Fibroblast of lung (primary cell): ENCODE results near the gene COPG1. TPM values are rescaled to one million over a fixed set of nuclear protein-coding genes. Genes with fewer than 3 reads are reported as not detected.

Experiments used
- DNase-seq, 2 donors: peaks; one replicate each; pipeline versions ENCODE4 v3.0.0 to v3.0.0-alpha.2; 2010; ENCODE audit warnings: low read depth in 2 of 2
- H2AFZ ChIP-seq: 2 replicates; pipeline ENCODE4 v1.5.1; 2012; ENCODE audit warnings: low read length, control low read depth, inconsistent platforms
- H3K27ac ChIP-seq: 2 replicates; pipeline ENCODE4 v1.5.1; 2011; ENCODE audit warnings: low read length, control low read depth; ENCODE audit not compliant: insufficient read depth
- H3K27me3 ChIP-seq: 2 replicates; pipeline ENCODE4 v1.5.1; 2011; ENCODE audit warnings: mild to moderate bottlenecking, low read length; ENCODE audit not compliant: control insufficient read depth, insufficient read depth
- H3K36me3 ChIP-seq: 2 replicates; pipeline ENCODE4 v1.5.1; 2011; ENCODE audit warnings: low read length; ENCODE audit not compliant: control insufficient read depth, insufficient read depth
- H3K4me1 ChIP-seq: 2 replicates; pipeline ENCODE4 v1.5.1; 2011; ENCODE audit warnings: low read length; ENCODE audit not compliant: control insufficient read depth, insufficient read depth; ENCODE audit errors: extremely low read depth
- H3K4me2 ChIP-seq: 2 replicates; pipeline ENCODE4 v1.5.1; 2011; ENCODE audit warnings: low read length, control low read depth; ENCODE audit not compliant: insufficient read depth; ENCODE audit errors: extremely low read depth
- H3K4me3 ChIP-seq, 4 experiments: fragments of 200-600 bp in 1 of 4; sonication (generic) in 1 of 4; replicated peaks in 1 of 4; 2 replicates each; pipeline ENCODE4 v1.5.1; 2011 to 2016; ENCODE audit warnings: low read length in 4 of 4, low read depth in 3 of 4, mild to moderate bottlenecking in 3 of 4, control low read depth in 2 of 4, inconsistent platforms in 1 of 4, mixed read lengths in 1 of 4; ENCODE audit not compliant: insufficient read depth in 1 of 4; ENCODE audit errors: control extremely low read depth in 1 of 4
- H3K79me2 ChIP-seq: 2 replicates; pipeline ENCODE4 v1.5.1; 2012; ENCODE audit warnings: mild to moderate bottlenecking, low read length, inconsistent platforms; ENCODE audit not compliant: control insufficient read depth, insufficient read depth
- H3K9ac ChIP-seq: 2 replicates; pipeline ENCODE4 v1.5.1; 2011; ENCODE audit warnings: mild to moderate bottlenecking, low read length, control low read depth; ENCODE audit not compliant: insufficient read depth
- H3K9me3 ChIP-seq: 2 replicates; pipeline ENCODE4 v1.5.1; 2012; ENCODE audit warnings: low read depth, low read length; ENCODE audit not compliant: control insufficient read depth, insufficient read depth
- H4K20me1 ChIP-seq: 2 replicates; pipeline ENCODE4 v1.5.1; 2011; ENCODE audit warnings: low read length; ENCODE audit not compliant: control insufficient read depth, insufficient read depth; ENCODE audit errors: extremely low read depth
- CTCF ChIP-seq, 2 donors: IDR thresholded peaks in 1 of 2; conservative IDR thresholded peaks in 1 of 2; 1 replicate in 1 of 2; 2 replicates in 1 of 2; pipeline ENCODE4 v1.5.1; 2011 to 2012; ENCODE audit warnings: low read length in 2 of 2, control low read depth in 1 of 2, inconsistent platforms in 1 of 2, low read depth in 1 of 2, mild to moderate bottlenecking in 1 of 2
- EZH2 ChIP-seq: IDR thresholded peaks from 2 replicates; pipeline ENCODE4 v1.5.1; 2012; ENCODE audit warnings: low read length, control low read depth, mild to moderate bottlenecking; ENCODE audit errors: missing control alignments
- polyA plus RNA-seq, 2 donors: library from polyadenylated mRNA; depleted of rRNA in 1 of 2; stranded (reverse) in 1 of 2; unstranded in 1 of 2; fragments of >200 nt; gene quantifications; 2 replicates each; pipeline ENCODE4 v1.2.1, GENCODE V29; 2011 to 2012; ENCODE audit warnings: missing spikeins in 1 of 2
- total RNA-seq: library from RNA; depleted of rRNA; stranded (reverse); fragments of >200 nt; gene quantifications from 2 replicates; pipeline ENCODE4 v1.2.1, GENCODE V29; 2014

The COPG1 gene
- total and polyA plus RNA-seq, 2 donors (not counting 1 experiment from before 2014, with no cell fraction given): 257 to 306 TPM

- H3K9ac ChIP-seq: no peak overlapping the region
- H3K79me2 ChIP-seq: no peaks in the 10 kb centered on the region
- no peak for TF ChIP-seq EZH2
- TF ChIP-seq CTCF (conservative IDR thresholded peaks at IDR 0.05 in 1 of 2, IDR thresholded peaks at IDR 0.05 in 1 of 2; ENCODE audit: low read depth in 1 of 2, low read length in 2 of 2): no peak
- no peak overlapping the region for H3K4me2 ChIP-seq
- H3K36me3 ChIP-seq: peaks cover 43% of the 10 kb centered on the region
- no peak for DNase-seq
- no peaks in the 10 kb centered on the region for H3K27me3 ChIP-seq
- no peak overlapping the region for H3K27ac ChIP-seq
- no peak overlapping the region for H3K4me3 ChIP-seq
- no peak overlapping the region for H2AFZ ChIP-seq
- no peaks in the 10 kb centered on the region for H4K20me1 ChIP-seq
- no peaks in the 10 kb centered on the region for H3K9me3 ChIP-seq
- peaks cover 3% of the 10 kb centered on the region for H3K4me1 ChIP-seq
Measured at GRCh38 chr3:129266651-129267050, 17.2 kb downstream of the COPG1 start.

GRCh38 chr3:129268396-129268795 lies 19.0 kb downstream of the COPG1 start:
- H3K27ac ChIP-seq: no peak overlapping the region
- H3K79me2 ChIP-seq: no peaks in the 10 kb centered on the region

GRCh38 chr3:129271674-129272073 lies 22.3 kb downstream of the COPG1 start:
- H3K9ac ChIP-seq: no peak overlapping the region
- H3K9me3 ChIP-seq: no peaks in the 10 kb centered on the region
- H3K79me2 ChIP-seq: no peaks in the 10 kb centered on the region
- peaks cover 38% of the 10 kb centered on the region for H3K36me3 ChIP-seq
- no peak overlapping the region for H3K4me2 ChIP-seq
- H3K27ac ChIP-seq: no peak overlapping the region
- H3K27me3 ChIP-seq: no peaks in the 10 kb centered on the region
- no peak overlapping the region for H2AFZ ChIP-seq
- H4K20me1 ChIP-seq: no peaks in the 10 kb centered on the region
- H3K4me3 ChIP-seq: no peak overlapping the region
- TF ChIP-seq EZH2: no peak
- TF ChIP-seq CTCF (conservative IDR thresholded peaks at IDR 0.05 in 1 of 2, IDR thresholded peaks at IDR 0.05 in 1 of 2; ENCODE audit: low read depth in 1 of 2, low read length in 2 of 2): no peak
- no peaks in the 10 kb centered on the region for H3K4me1 ChIP-seq
- DNase-seq: no peak

More at GRCh38 chr3:129268396-129268795, 19.0 kb downstream of the COPG1 start:
- H3K4me3 ChIP-seq: no peak overlapping the region
- H3K9me3 ChIP-seq: no peaks in the 10 kb centered on the region
- peaks cover 3% of the 10 kb centered on the region for H3K4me1 ChIP-seq
- DNase-seq: no peak
- H4K20me1 ChIP-seq: no peaks in the 10 kb centered on the region
- peaks cover 44% of the 10 kb centered on the region for H3K36me3 ChIP-seq
- no peak overlapping the region for H2AFZ ChIP-seq
- no peaks in the 10 kb centered on the region for H3K27me3 ChIP-seq
- no peak overlapping the region for H3K9ac ChIP-seq
- no peak overlapping the region for H3K4me2 ChIP-seq
- no peak for TF ChIP-seq CTCF (conservative IDR thresholded peaks at IDR 0.05 in 1 of 2, IDR thresholded peaks at IDR 0.05 in 1 of 2; ENCODE audit: low read depth in 1 of 2, low read length in 2 of 2)
- TF ChIP-seq EZH2: no peak
